Activated CD4-positive, alpha-beta memory T cell treated with anti-CD3 and anti-CD28 coated beads for 36 hours (primary cell): ENCODE results near the gene RIMS1. TPM values are rescaled to one million over a fixed set of nuclear protein-coding genes. Genes with fewer than 3 reads are reported as not detected.

Source experiments
- CTCF ChIA-PET: fragments of 350-600 bp; sonication (Branson Sonifier 250); formaldehyde crosslinking; loops from one replicate; lab custom pipeline; 2021; ENCODE audit warnings: antibody characterized with exemption, inconsistent platforms; lab: Charles Lee
- POLR2A ChIA-PET: fragments of 350-600 bp; sonication (Branson Sonifier 250); formaldehyde crosslinking; loops from one replicate; lab custom pipeline; 2021; ENCODE audit warnings: antibody characterized with exemption; lab: Charles Lee
- DNase-seq: peaks from one replicate; pipeline ENCODE4 v3.0.0-alpha.2; 2020
- H3K27ac Mint-ChIP-seq: one replicate; pipeline ENCODE4 v1.8.0; 2021; ENCODE audit warnings: mixed read lengths
- H3K27me3 Mint-ChIP-seq: one replicate; pipeline ENCODE4 v1.8.0; 2021; ENCODE audit warnings: mixed read lengths
- H3K36me3 Mint-ChIP-seq: one replicate; pipeline ENCODE4 v1.8.0; 2021; ENCODE audit warnings: mixed read lengths
- H3K4me1 Mint-ChIP-seq: one replicate; pipeline ENCODE4 v1.8.0; 2021; ENCODE audit warnings: low read depth, mixed read lengths
- H3K4me3 Mint-ChIP-seq: one replicate; pipeline ENCODE4 v1.8.0; 2021; ENCODE audit warnings: mild to moderate bottlenecking, mixed read lengths
- H3K9me3 Mint-ChIP-seq: one replicate; pipeline ENCODE4 v1.8.0; 2021; ENCODE audit warnings: mixed read lengths
- intact Hi-C: fragments of 100-400 bp; cut with micrococcal nuclease; formaldehyde crosslinking; loops from one replicate; pipeline ENCODE4 v1.15.1; 2023
- total RNA-seq, 2 experiments: library from RNA; stranded (reverse); gene quantifications; one replicate each; pipeline ENCODE4 v1.2.3, GENCODE V29; 2021

The RIMS1 gene
- total RNA-seq, 2 experiments from 2014 or later, result not detected

- Mint-ChIP-seq H3K27me3 (peaks cover 4% of the 10 kb centered on the region), H3K4me1 (no peaks in the 10 kb centered on the region), H3K4me3 (no peak overlapping the region), H3K27ac (no peak overlapping the region), H3K36me3 (no peaks in the 10 kb centered on the region), H3K9me3 (no peaks in the 10 kb centered on the region)
- ChIA-PET CTCF (interaction anchor here (1.1 to 10.1 kb wide), 3 partner anchors 9 to 913 kb away, joined by 3 to 177 read pairs (median 44); no protein-coding TSS in a partner anchor), POLR2A (no interaction called here)
- intact Hi-C loops, result loop anchor here (2.0 kb wide), 1 partner anchor 207 kb away; no protein-coding TSS in a partner anchor
- DNase-seq, result no peak
Measured at GRCh38 chr6:72413884-72414283, 527.5 kb downstream of the RIMS1 start.

DNA sequence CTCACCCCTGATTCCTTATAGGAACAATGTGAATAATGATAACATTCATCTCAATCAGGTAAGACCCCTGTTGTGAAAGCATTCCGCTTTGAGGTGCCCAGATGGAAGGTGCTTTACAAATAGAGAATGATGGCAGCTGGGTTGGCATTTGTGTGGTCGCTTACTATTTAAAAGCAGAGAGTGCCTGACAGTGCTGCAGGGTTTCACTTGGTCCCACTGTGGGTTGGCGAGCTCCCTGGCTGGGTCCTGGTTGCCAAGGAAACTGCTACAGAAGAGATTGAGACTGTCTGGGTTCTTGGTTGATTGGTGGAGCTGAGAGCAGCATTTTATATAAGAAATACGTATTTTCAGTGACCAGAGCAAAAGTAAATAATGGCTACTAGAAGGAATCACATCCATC, 528.3 kb downstream of the RIMS1 start:
- no peaks in the 10 kb centered on the region for H3K36me3 Mint-ChIP-seq
- no peak overlapping the region for H3K4me3 Mint-ChIP-seq
- no peak overlapping the region for H3K27ac Mint-ChIP-seq
- peaks cover 4% of the 10 kb centered on the region for H3K27me3 Mint-ChIP-seq
- CTCF ChIA-PET, result interaction anchor here (0.6 to 10.1 kb wide), 3 partner anchors 716 to 912 kb away, joined by 3 to 177 read pairs (median 44); no protein-coding TSS in a partner anchor
- no peak for DNase-seq
- no peaks in the 10 kb centered on the region for H3K9me3 Mint-ChIP-seq
- POLR2A ChIA-PET, result no interaction called here
- intact Hi-C loops, result no loop called here
- no peaks in the 10 kb centered on the region for H3K4me1 Mint-ChIP-seq

DNA sequence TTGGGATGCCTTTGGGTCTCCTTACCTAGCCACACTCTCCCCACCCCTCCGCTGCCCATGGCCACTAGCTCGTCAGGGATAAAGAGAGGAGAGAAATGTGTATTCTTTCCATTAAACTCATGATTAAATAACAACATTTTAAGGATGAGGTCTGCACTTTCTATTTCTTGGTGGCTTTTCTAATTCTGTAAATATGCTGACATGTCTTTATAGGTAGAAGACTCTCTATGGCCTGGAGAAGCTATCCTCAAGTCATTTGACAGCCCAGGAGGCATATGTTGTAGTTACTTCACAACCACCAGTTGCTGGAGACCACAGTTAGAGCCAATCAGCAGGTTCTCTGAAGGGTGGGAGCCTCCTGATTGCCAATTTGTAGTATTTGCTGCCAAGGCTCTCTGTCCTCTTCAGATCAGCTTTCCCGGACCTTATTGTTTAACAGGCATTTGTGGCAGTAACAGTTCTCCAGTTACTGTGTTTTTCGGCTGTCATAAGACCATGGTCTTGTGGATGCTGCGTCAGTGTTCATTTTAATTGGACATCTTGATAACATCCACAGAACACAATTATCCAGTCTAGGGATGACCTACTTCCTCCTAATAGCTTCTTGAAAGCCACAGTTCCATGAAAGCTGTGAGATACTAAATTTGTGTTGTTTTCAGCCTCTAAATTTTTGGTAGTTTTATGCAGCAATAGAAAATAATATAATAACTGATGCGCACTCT, 530.6 kb downstream of the RIMS1 start:
- intact Hi-C loops, result no loop called here
- POLR2A ChIA-PET, result no interaction called here
- no peaks in the 10 kb centered on the region for H3K4me1 Mint-ChIP-seq
- CTCF ChIA-PET, result interaction anchor here (1.0 to 10.1 kb wide), 2 partner anchors 8 to 714 kb away, joined by 4 to 177 read pairs; no protein-coding TSS in a partner anchor
- no peak overlapping the region for H3K27ac Mint-ChIP-seq
- no peak overlapping the region for H3K4me3 Mint-ChIP-seq
- H3K27me3 Mint-ChIP-seq, result peaks cover 4% of the 10 kb centered on the region
- DNase-seq, result no peak
- H3K36me3 Mint-ChIP-seq, result no peaks in the 10 kb centered on the region
- H3K9me3 Mint-ChIP-seq, result no peaks in the 10 kb centered on the region

- intact Hi-C loops, result no loop called here
- DNase-seq, result no peak
- H3K4me3 Mint-ChIP-seq, result no peak overlapping the region
- ChIA-PET CTCF (interaction anchor here (1.0 to 10.1 kb wide), 2 partner anchors 9 to 713 kb away, joined by 4 to 177 read pairs; no protein-coding TSS in a partner anchor), POLR2A (no interaction called here)
- no peaks in the 10 kb centered on the region for H3K4me1 Mint-ChIP-seq
- no peak overlapping the region for H3K27ac Mint-ChIP-seq
- no peaks in the 10 kb centered on the region for H3K9me3 Mint-ChIP-seq
- H3K27me3 Mint-ChIP-seq, result peaks cover 4% of the 10 kb centered on the region
- no peaks in the 10 kb centered on the region for H3K36me3 Mint-ChIP-seq
Measured at GRCh38 chr6:72417759-72418158, 531.4 kb downstream of the RIMS1 start.

DNA sequence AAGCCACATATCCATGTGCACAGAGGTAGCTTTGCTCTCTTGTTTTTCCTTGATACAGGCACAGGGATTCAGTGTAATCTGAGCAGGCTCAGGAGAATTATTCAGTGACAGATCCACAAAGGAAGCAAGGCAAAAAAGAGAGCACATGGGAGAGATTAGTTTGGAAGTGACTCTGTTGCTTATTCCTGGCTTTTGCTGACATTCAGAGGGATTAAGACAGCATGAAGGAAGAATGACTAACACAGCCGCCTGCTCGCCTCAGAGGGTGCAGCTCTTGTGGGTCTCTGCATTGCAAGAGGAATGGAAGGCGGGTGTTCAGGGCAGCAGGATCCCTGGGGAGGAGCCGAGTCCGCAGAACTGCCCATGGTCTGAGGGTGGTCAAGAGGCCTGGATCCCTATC, 532.1 kb downstream of the RIMS1 start:
- no peaks in the 10 kb centered on the region for H3K36me3 Mint-ChIP-seq
- H3K9me3 Mint-ChIP-seq, result no peaks in the 10 kb centered on the region
- H3K4me1 Mint-ChIP-seq, result no peaks in the 10 kb centered on the region
- intact Hi-C loops, result no loop called here
- H3K27me3 Mint-ChIP-seq, result peaks cover 4% of the 10 kb centered on the region
- no peak for DNase-seq
- POLR2A ChIA-PET, result no interaction called here
- no peak overlapping the region for H3K27ac Mint-ChIP-seq
- CTCF ChIA-PET, result interaction anchor here (10.1 kb wide), 1 partner anchor 713 kb away, joined by 177 read pairs; no protein-coding TSS in a partner anchor
- no peak overlapping the region for H3K4me3 Mint-ChIP-seq

GRCh38 chr6:72419966-72420365, 533.6 kb downstream of the RIMS1 start:
- ChIA-PET CTCF (no interaction called here), POLR2A (no interaction called here)
- Mint-ChIP-seq H3K4me3 (no peak overlapping the region), H3K9me3 (no peaks in the 10 kb centered on the region), H3K27me3 (peaks cover 4% of the 10 kb centered on the region), H3K4me1 (no peaks in the 10 kb centered on the region), H3K36me3 (no peaks in the 10 kb centered on the region), H3K27ac (no peak overlapping the region)
- intact Hi-C loops, result no loop called here
- no peak for DNase-seq

DNA sequence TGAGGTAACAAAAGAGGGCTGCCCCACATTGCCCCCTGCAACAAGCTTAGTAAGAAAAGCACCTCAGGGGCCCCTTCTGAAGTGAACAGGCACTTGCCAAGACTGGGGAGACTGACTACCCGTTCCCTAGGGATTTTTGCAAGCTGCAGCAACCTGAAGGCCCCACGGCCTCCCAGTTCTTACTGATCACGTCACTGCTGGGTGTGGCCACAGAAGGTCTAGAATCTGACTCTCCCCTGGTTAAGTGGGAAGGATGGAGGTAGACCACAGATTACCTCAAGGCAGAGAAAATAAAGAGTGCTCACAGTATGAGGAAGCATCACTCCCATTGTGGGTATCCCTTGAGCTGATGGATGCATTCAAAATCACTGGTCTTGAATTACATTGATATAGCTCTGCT, 534.1 kb downstream of the RIMS1 start:
- H3K27me3 Mint-ChIP-seq, result peaks cover 5% of the 10 kb centered on the region
- no peaks in the 10 kb centered on the region for H3K4me1 Mint-ChIP-seq
- no peaks in the 10 kb centered on the region for H3K36me3 Mint-ChIP-seq
- intact Hi-C loops, result no loop called here
- H3K27ac Mint-ChIP-seq, result no peak overlapping the region
- no peak overlapping the region for H3K4me3 Mint-ChIP-seq
- ChIA-PET POLR2A (no interaction called here), CTCF (interaction anchor here (1.2 to 3.1 kb wide), 2 partner anchors 9 to 196 kb away, joined by 3 to 28 read pairs; no protein-coding TSS in a partner anchor)
- no peak for DNase-seq
- no peaks in the 10 kb centered on the region for H3K9me3 Mint-ChIP-seq

GRCh38 chr6:72421387-72421786, 535.0 kb downstream of the RIMS1 start:
- H3K4me1 Mint-ChIP-seq, result no peaks in the 10 kb centered on the region
- DNase-seq, result no peak
- ChIA-PET CTCF (interaction anchor here (1.2 to 3.1 kb wide), 2 partner anchors 10 to 195 kb away, joined by 3 to 28 read pairs; no protein-coding TSS in a partner anchor), POLR2A (no interaction called here)
- peaks cover 7% of the 10 kb centered on the region for H3K27me3 Mint-ChIP-seq
- H3K4me3 Mint-ChIP-seq, result no peak overlapping the region
- H3K36me3 Mint-ChIP-seq, result no peaks in the 10 kb centered on the region
- H3K27ac Mint-ChIP-seq, result no peak overlapping the region
- no peaks in the 10 kb centered on the region for H3K9me3 Mint-ChIP-seq
- intact Hi-C loops, result no loop called here

DNA sequence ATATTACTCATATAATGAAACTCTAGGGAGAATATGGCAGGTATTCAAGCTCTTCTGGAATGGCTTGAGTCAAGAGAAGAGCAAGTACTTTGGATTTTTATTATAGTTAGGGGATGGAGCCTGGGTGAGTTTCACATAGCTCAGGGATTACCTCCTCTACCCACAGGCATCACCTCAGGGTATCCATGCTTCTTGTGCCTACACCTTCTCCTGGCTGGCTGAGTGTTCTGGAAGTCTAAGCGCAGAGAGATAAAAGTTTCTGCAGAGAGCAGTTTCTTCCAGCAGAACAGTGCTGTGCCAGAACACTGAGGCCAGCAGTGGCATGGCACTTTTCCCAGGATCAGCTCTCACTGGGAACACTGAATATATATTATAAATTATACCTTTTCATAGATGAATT, 535.8 kb downstream of the RIMS1 start:
- Mint-ChIP-seq H3K36me3 (no peaks in the 10 kb centered on the region), H3K4me1 (no peaks in the 10 kb centered on the region), H3K27ac (no peak overlapping the region), H3K4me3 (no peak overlapping the region), H3K27me3 (peaks cover 10% of the 10 kb centered on the region), H3K9me3 (peaks cover 4% of the 10 kb centered on the region)
- CTCF ChIA-PET, result interaction anchor here (0.6 to 3.1 kb wide), 4 partner anchors 10 to 780 kb away, joined by 3 to 28 read pairs (median 5); no protein-coding TSS in a partner anchor
- intact Hi-C loops, result no loop called here
- no peak for DNase-seq
- POLR2A ChIA-PET, result no interaction called here

DNA sequence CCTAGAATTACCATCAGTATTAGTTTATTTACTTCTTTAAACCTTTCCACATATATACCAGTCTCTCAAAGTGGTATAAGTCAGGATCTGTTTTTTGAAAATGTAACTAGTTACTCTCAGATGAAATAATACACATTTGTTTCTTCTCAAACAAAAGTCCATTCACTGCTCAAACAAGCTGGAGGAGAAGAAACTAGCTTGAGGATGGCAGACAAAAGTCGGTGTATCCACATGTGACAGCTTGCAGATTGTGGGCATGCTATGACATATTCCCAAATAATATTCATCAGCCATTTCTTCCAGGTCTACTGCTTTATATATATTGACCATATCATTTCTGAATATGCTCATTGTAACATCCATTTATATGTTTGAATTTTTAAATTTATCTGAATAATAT, 538.1 kb downstream of the RIMS1 start:
- no peak for DNase-seq
- CTCF ChIA-PET, result interaction anchor here (1.0 to 2.7 kb wide), 2 partner anchors 9 to 13 kb away, joined by 5 to 15 read pairs; no protein-coding TSS in a partner anchor
- Mint-ChIP-seq H3K4me1 (no peaks in the 10 kb centered on the region), H3K36me3 (no peaks in the 10 kb centered on the region), H3K4me3 (no peak overlapping the region), H3K27ac (no peak overlapping the region), H3K9me3 (peaks cover 4% of the 10 kb centered on the region), H3K27me3 (peaks cover 9% of the 10 kb centered on the region)
- intact Hi-C loops, result no loop called here
- POLR2A ChIA-PET, result no interaction called here

GRCh38 chr6:72425003-72425681, 538.8 kb downstream of the RIMS1 start:
- Mint-ChIP-seq H3K4me3 (no peak overlapping the region), H3K9me3 (peaks cover 4% of the 10 kb centered on the region), H3K36me3 (no peaks in the 10 kb centered on the region), H3K4me1 (no peaks in the 10 kb centered on the region), H3K27ac (no peak overlapping the region), H3K27me3 (peaks cover 9% of the 10 kb centered on the region)
- POLR2A ChIA-PET, result no interaction called here
- CTCF ChIA-PET, result interaction anchor here (1.0 to 2.7 kb wide), 2 partner anchors 9 to 14 kb away, joined by 5 to 15 read pairs; no protein-coding TSS in a partner anchor
- no peak for DNase-seq
- intact Hi-C loops, result no loop called here

GRCh38 chr6:72440611-72441010, 554.3 kb downstream of the RIMS1 start:
- Mint-ChIP-seq H3K4me3 (no peak overlapping the region), H3K36me3 (no peaks in the 10 kb centered on the region), H3K27me3 (peaks cover 11% of the 10 kb centered on the region), H3K4me1 (no peaks in the 10 kb centered on the region), H3K9me3 (no peaks in the 10 kb centered on the region), H3K27ac (no peak overlapping the region)
- DNase-seq, result no peak
- ChIA-PET CTCF (interaction anchor here (0.9 kb wide), 1 partner anchor 31 kb away, joined by 3 read pairs; no protein-coding TSS in a partner anchor), POLR2A (no interaction called here)
- intact Hi-C loops, result no loop called here
